NCI-H1092 treated with DMSO at 0.1 percent for 48 hours (cell line): ENCODE measurements around the gene MAP1S.

Source experiments
- DNase-seq: peaks from one replicate; lab custom pipeline; 2025; lab: John Stamatoyannopoulos, UW

The MAP1S gene

DNA sequence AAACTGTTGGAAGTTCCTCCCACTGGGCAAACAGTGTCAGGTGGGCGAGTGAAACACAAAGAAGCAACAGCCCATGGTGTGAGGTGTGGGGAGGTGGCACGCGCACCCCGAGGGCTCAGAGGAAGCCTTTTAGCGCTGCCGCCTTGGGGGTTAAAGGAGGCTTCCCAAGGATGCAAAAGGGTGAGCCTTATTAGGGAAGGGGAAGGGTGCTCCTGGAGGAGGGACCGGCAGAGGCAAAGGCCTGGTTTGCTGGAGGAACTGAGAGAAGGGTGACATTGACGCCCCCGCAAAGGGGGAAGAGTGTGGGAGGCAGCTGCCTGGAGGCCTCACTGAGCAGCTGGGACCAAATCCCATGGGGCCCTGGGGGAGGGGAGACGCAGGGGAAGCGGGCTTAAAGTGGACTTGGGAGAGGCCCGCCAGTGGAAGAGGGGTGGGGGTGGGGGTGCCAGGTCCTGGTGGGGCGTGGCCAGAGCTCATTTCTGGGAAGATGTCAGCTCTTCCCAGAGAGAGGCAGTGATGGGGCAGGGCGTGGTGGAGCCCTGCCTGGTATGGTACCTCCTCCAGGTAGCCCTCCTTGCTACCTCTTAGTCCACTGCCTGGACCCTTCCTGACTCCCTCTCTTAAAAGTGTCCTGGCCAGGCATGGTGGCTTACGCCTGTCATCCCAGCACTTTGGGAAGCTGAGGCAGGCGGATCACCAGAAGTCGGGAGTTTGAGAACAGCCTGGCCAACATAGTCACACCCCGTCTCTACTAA lies 20.0 kb downstream of the MAP1S start:
- DNase-seq, result peak; percentile 50

GRCh38 chr19:17741456-17741855 lies 22.2 kb downstream of the MAP1S start:
- DNase-seq, result no peak

DNA sequence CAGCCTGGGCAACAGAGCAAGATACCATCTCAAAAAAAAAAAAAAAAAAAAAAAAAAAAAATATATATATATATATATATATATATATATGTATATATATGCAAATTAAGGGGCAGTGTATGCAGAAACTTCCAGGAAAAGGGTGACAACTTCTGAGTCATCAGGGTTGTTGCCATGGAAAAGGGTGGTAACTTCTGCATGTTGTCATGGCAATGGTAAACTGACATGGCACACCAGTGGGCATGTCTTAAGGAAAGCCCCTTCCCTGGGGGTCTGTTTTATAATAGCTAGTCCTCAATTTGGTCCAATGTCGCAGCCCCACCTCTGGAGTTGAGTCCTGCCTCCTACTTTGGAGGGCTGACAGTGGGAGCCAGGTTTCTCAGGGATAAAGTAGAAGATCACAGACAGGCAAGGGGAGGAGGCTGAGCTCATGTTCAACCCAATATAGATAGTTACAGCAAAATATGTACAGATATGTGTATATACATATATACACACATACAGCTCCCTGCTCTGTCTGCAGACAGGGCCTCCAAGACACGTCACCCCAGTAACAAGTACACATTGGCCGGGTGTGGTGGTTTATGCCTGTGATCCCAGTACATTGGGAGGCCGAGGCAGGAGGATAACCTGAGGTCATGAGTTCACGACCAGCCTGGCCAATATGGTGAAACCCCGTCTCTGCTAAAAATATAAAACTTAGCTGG lies 24.7 kb downstream of the MAP1S start:
- DNase-seq, result no peak

DNA sequence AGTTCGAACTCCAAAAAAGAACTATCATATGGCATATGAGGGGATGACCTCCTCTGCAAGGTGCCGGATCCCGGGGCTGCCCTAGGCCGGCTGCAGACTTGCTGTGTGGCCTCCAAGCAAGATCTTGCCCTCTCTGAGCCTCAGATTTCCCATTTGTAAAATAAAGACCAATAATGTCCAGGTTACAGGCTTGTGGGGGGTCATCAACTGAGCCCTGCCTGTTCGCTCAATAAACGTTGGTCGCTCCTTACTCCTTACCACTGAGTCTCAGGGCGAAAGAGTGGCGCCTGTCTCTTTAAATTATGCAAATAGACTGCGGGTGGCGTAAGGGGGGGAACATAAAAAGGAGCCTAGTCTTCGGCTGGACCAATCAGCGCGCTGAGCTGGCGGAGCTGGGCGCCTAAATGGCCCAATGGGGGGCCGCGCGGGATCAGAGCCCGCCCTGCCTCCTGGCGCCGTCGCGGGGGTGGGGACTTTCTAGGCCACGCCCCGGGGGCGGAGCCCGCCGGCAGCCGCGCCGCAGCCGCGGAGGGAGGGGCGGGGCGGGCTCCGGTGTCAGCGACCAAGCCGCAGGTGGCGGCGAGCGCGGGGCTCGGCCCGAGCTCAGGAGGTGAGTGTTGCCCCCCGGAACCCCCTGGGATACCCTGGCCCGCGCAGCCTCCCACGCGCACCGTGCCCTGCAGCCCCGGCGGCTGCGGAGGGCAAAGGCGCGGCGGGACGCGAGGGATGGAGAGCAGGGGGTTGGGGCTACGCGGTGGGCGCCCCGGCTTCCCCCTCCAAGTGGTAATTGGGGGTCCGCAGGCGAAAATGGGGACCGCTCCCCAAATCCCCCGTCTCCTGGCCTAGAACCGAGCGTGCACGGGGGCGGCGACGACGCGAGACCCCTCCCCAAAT lies 28.2 kb downstream of the MAP1S start:
- peak; percentile 91 for DNase-seq

DNA sequence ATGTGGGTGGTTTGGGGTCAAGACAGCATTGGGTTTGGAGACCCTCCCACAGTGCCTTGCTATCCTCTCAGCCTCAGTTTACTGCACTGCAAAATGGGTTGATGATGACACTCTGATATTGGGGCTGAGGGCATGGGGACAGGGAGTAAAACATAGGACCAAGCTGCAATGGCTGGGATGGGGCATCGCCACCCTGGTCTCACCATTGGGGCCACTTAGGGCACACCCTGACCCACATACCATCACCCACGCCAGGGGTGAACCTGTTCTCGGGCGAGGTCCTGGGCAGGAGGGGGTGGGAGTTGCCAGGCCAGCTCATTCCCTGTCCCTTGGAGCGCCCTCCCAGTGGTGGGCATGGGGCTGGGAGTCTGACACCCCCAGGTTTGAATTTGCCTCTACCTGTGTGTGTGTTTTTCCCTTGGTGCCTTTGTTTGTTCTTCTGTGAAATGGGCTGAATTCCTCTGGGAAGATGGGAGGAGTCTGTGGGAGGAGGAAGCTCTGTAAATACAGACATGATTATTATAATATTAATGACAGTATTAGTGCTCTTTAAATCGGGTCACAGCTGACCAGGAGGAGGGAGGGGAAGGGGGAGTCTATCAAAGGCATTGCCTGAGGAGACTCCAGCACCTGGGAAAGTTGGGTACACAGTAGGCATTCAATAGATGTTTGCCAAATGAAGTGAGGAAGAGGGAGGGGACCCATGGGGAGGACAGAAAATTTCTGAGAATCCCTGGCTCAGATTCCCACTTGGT lies 29.8 kb downstream of the MAP1S start:
- no peak for DNase-seq

- no peak for DNase-seq
These were observed 30.6 kb downstream of the MAP1S start for GRCh38 chr19:17749912-17750317.

DNA sequence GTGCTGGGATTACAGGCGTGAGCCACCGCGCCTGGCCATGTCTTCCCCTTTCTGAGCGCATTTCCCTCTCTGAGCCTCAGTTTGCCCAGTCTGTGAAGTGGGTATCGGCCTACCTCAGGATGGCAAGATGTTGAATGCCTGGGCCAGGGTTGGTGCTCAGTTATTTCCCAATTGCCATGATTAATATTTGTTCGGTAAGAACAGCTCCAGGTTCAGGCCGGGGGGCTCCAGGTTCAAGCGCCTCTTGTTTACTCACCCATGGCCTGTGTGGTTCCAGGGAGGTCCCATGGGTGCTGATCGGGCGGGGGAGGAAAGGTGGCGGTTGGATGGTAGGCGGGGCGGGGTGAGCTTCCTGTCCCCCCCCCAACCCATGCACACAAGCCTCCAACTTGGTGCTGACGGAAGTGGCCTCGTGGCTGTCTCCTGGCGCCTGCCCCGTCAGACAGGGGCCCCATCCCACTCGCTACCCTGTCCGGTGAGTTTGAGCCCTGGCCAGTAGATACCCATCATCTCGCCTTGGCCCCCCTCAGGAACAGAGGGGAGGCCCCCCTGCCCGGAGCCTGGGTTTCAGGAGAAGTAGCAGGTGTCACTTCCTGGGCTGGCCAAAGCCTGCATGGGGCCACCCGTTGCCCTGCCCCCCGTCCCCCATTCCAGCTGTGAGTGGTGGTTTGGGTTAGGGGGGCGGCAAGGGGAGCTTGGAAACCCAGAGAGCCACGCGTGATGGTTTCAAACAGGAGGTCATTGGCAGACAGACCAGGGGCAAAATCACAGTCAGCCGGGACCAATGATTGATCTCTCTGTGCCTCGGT lies 32.0 kb downstream of the MAP1S start, which contains the start of gene FCHO1:
FCHO1 (plus strand) TSS at position 375 of the 809 bp plus-strand sequence. CDS start 3,688 bp downstream, outside the sequence.
- DNase-seq, result no peak

DNA sequence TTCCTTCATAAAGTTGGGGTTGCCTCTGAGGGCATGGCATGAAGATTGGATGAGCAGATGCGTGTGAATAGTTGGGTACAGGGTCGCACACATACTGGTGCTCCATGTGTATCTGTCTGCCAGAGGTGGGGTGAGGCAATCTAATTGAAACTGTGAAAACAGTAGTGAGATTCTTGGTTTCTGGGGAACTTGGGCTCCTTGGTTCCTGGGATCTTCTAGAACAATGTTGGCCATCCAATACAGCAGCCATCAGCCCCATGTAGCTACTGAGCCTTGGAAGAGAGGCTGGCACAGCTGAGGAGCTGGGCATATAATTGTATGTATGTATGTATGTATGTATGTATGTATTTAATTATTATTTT lies 32.6 kb downstream of the MAP1S start:
- DNase-seq, result no peak

DNA sequence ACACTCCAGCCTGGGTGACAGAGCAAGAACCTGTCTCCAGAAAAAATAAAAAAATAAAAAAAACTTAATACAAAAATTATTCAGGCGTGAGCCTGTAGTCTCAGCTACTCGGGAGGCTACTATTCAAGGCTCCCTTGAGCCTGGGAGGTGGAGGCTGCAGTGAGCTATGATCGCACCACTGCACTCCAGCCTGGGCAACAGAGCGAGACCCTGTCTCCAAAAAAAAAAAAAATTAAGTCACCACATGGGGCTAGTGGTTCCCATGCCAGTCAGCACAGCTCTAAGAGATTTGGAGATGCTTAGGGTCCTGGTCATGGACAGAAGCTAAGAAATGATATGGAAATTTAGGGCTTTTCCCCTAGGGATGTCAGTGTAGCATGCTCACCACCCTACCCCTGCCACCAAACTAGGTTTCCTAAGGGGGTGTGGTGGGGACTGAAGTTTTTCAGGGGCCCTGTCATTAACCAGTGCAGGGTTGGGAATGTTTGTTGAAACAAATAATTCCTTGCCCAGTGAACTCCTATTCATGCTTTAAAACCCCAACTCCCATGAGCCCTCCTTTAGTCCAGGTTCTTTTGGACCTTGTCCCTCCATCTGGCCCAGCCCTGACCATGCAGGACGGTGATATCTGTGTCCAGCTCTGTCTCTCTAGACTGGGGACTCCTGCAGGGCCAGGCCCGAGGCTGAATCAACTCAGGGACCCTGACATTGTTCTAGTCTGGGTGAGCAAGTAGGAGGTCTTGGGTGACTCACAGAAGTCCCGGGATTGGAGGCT lies 33.8 kb downstream of the MAP1S start:
- DNase-seq, result no peak

GRCh38 chr19:17753976-17754375 lies 34.7 kb downstream of the MAP1S start:
- DNase-seq, result no peak

GRCh38 chr19:17754634-17755442 lies 35.6 kb downstream of the MAP1S start:
- DNase-seq, result no peak

GRCh38 chr19:17755443-17755890 lies 36.2 kb downstream of the MAP1S start:
- no peak for DNase-seq

DNA sequence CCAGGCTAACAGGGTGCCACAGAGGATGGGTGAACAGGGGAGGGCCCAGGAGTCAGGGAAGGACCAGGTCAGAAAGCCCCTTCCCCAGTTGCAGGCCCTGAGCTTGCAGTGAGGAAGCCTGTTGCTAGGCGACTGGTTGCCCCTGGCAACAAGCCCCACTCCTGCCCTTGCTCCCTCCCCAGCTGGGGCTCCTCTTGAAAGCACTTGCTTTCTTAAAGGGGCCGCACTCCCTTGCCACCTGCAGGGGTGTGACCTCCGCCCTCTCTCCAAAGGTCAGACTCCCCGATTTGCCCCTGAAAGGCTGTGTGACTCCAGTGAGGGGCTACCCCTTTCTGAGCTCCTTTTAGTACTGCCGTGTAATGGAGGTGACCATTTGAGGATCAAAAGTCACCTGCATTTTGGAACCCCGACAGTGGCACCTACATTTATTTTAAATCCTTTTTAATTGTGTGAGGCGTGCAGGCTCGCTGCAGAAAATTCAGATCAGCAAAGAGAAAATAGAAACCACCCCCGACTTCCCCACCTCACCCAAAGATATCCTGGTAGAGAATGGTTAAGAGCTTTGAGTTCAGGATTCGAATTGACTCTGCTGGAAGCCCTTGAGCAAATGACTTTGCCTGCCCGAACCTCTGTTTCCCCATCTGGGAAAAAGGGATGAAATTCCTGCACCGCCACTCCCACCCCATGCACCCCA lies 36.8 kb downstream of the MAP1S start:
- DNase-seq, result peak; percentile 82

GRCh38 chr19:17757125-17757524 lies 37.8 kb downstream of the MAP1S start:
- DNase-seq, result peak; percentile 89

GRCh38 chr19:17758515-17758914 lies 39.2 kb downstream of the MAP1S start:
- DNase-seq, result no peak

GRCh38 chr19:17761148-17761547 lies 41.9 kb downstream of the MAP1S start:
- DNase-seq, result no peak

DNA sequence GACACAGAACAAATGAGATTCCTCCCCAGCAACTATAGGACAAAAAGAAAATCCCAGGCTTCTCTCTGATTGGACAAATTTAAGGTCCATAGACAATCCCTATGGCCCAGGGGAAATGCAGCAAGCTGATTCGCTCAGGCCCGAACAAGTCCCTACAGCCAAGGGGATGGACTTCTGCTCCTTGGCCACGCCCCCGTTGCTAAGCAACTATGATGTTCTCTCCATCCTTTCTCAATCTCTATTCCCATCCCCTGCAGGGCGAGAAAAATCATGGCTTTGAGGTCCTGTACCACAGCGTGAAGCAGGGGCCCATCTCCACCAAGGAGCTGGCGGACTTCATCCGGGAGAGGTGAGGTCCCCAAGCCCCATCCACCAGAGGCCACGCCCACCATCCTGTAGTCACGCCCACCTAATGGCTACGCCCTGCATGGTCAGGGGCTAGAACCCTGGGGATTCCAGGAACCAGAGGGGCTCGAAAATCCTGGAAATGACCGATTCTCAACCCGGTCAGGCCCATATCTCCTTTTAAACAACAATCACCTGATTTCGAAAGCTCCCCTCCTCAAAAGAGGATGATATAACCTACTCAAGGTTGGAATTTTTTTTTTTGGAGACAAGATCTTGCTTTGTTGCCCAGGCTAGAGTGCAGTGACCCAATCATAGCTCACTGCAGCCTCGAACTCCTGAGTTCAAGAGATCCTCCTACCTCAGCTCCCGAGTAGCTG lies 43.4 kb downstream of the MAP1S start:
- no peak for DNase-seq

GRCh38 chr19:17764348-17764747 lies 45.1 kb downstream of the MAP1S start:
- no peak for DNase-seq
